HCT116 (cell line): ENCODE measurements around the gene ZNF787. TPM values are rescaled to one million over a fixed set of nuclear protein-coding genes. Genes with fewer than 3 reads are reported as not detected.

Experiments used
- ATAC-seq: fragments of 200-7000 bp; cut with Tn5 transposase; 2 replicates; pipeline ENCODE4 v1.9.1; 2020; ENCODE audit warnings: mild to moderate bottlenecking, moderate library complexity
- BruUV-seq: library from RNA; stranded (reverse); fragments of 400-500 nt; replicated peaks from 2 replicates; lab custom pipeline; 2021; lab: Mats Ljungman, UMichigan
- CTCF ChIA-PET: fragments of 300-600 bp; sonication (Branson Sonifier 250); formaldehyde crosslinking; loops from one replicate; lab custom pipeline; 2021; ENCODE audit warnings: antibody characterized with exemption; lab: Charles Lee
- POLR2A ChIA-PET: fragments of 300-600, 350-600 bp; sonication (Branson Sonifier 250); formaldehyde crosslinking; loops from one replicate; lab custom pipeline; 2021; ENCODE audit warnings: antibody characterized with exemption; lab: Charles Lee
- RAD21 ChIA-PET, 2 experiments: fragments of 300-600 bp; sonication (Branson Sonifier 250); formaldehyde crosslinking; loops; one replicate each; lab custom pipeline; 2023; ENCODE audit warnings: low total read pairs in 2 of 2; ENCODE audit not compliant: uncharacterized antibody in 2 of 2, unreplicated experiment in 2 of 2, low non-redundant PET in 1 of 2; lab: Charles Lee
- DNase-seq: peaks from one replicate; pipeline ENCODE4 v3.0.0-alpha.2; 2010; ENCODE audit warnings: low read depth, low spot score
- H2AFZ ChIP-seq: fragments of 200-600 bp; shearing (Covaris generic), sonication (generic); 2 replicates; pipeline ENCODE4 v1.6.1; 2017; ENCODE audit warnings: low read depth, mixed run types, mixed read lengths, antibody characterized with exemption, low read length; ENCODE audit not compliant: poor library complexity, severe bottlenecking
- H3K27ac ChIP-seq: 2 replicates; pipeline ENCODE4 v1.5.1; 2012; ENCODE audit warnings: low read depth, low read length
- H3K27me3 ChIP-seq: fragments of 200-600 bp; sonication (generic); 2 replicates; pipeline ENCODE4 v1.6.1; 2016; ENCODE audit warnings: mixed run types, low read length, mixed read lengths; ENCODE audit not compliant: insufficient read depth
- H3K36me3 ChIP-seq, 2 experiments: fragments of 200-500 bp in 1 of 2; fragments of 200-600 bp in 1 of 2; sonication (Bioruptor generic) in 1 of 2; sonication (generic) in 1 of 2; 2 replicates each; pipeline versions ENCODE4 v1.5.1 to v1.6.1; 2014 to 2016; ENCODE audit warnings: low read length in 2 of 2, inconsistent platforms in 1 of 2, mixed read lengths in 1 of 2, mixed run types in 1 of 2; ENCODE audit not compliant: insufficient read depth in 2 of 2, control insufficient read depth in 1 of 2
- H3K4me1 ChIP-seq, 2 experiments: fragments of 200-600 bp in 1 of 2; sonication (generic) in 1 of 2; 2 replicates each; pipeline versions ENCODE4 v1.5.1 to v1.6.1; 2012 to 2017; ENCODE audit warnings: low read length in 2 of 2, inconsistent platforms in 1 of 2, mild to moderate bottlenecking in 1 of 2, mixed read lengths in 1 of 2, mixed run types in 1 of 2, moderate library complexity in 1 of 2; ENCODE audit not compliant: insufficient read depth in 2 of 2, control insufficient read depth in 1 of 2
- H3K4me2 ChIP-seq: fragments of 200-600 bp; sonication (generic); 2 replicates; pipeline ENCODE4 v1.6.1; 2017; ENCODE audit warnings: mixed run types, low read length, mixed read lengths
- H3K4me3 ChIP-seq, 2 experiments: fragments of 200-600 bp in 1 of 2; sonication (generic) in 1 of 2; replicated peaks in 1 of 2; 2 replicates each; pipeline ENCODE4 v1.5.1; 2011 to 2016; ENCODE audit warnings: low read length in 2 of 2, control low read depth in 1 of 2, low read depth in 1 of 2, mild to moderate bottlenecking in 1 of 2, mixed read lengths in 1 of 2, mixed run types in 1 of 2
- H3K79me2 ChIP-seq: fragments of 200-600 bp; sonication (generic); 2 replicates; pipeline ENCODE4 v1.6.1; 2017; ENCODE audit warnings: mild to moderate bottlenecking, mixed run types, low read length, moderate library complexity, mixed read lengths; ENCODE audit not compliant: insufficient read depth
- H3K9ac ChIP-seq: fragments of 200-600 bp; sonication (generic); 2 replicates; pipeline ENCODE4 v1.6.1; 2016; ENCODE audit warnings: low read length, mixed read lengths
- H3K9me2 ChIP-seq: fragments of 200-600 bp; sonication (generic), shearing (Covaris generic); 2 replicates; pipeline ENCODE4 v1.6.1; 2017; ENCODE audit warnings: mixed run types, mild to moderate bottlenecking, moderate library complexity; ENCODE audit not compliant: insufficient read depth
- H3K9me3 ChIP-seq, 2 experiments: fragments of 200-500 bp in 1 of 2; fragments of 200-600 bp in 1 of 2; sonication (Bioruptor generic) in 1 of 2; sonication (generic) in 1 of 2; 2 replicates each; pipeline ENCODE4 v1.6.1; 2014 to 2017; ENCODE audit warnings: low read length in 2 of 2, mixed read lengths in 2 of 2, inconsistent platforms in 1 of 2, low read depth in 1 of 2, mild to moderate bottlenecking in 1 of 2, mixed run types in 1 of 2, moderate library complexity in 1 of 2; ENCODE audit not compliant: control insufficient read depth in 1 of 2, insufficient read depth in 1 of 2
- H4K20me1 ChIP-seq: fragments of 200-600 bp; sonication (generic), shearing (Covaris generic); 2 replicates; pipeline ENCODE4 v1.6.1; 2017; ENCODE audit warnings: mixed run types, mild to moderate bottlenecking, moderate library complexity; ENCODE audit not compliant: insufficient read depth
- CEBPB ChIP-seq: IDR thresholded peaks from 2 replicates; pipeline ENCODE4 v1.6.1; 2012; ENCODE audit warnings: low read depth
- EGR1 ChIP-seq: IDR thresholded peaks from 2 replicates; pipeline ENCODE4 v1.6.1; 2012; ENCODE audit warnings: low read depth
- ELF1 ChIP-seq: IDR thresholded peaks from 2 replicates; pipeline ENCODE4 v1.6.1; 2012; ENCODE audit warnings: low read depth, borderline replicate concordance
- EZH2phosphoT487 ChIP-seq: fragments of 200-600 bp; IDR thresholded peaks from 2 replicates; pipeline ENCODE4 v1.6.1; 2018; ENCODE audit warnings: antibody characterized with exemption, borderline replicate concordance
- POLR2A ChIP-seq: IDR thresholded peaks from 2 replicates; pipeline ENCODE4 v1.7.0; 2011; ENCODE audit warnings: borderline replicate concordance; ENCODE audit not compliant: insufficient read depth, insufficient read length; ENCODE audit errors: extremely low read depth
- POLR2AphosphoS5 ChIP-seq: IDR thresholded peaks from 2 replicates; pipeline ENCODE4 v1.6.1; 2011; ENCODE audit warnings: mild to moderate bottlenecking, low read depth, low read length, moderate library complexity
- SP1 ChIP-seq: IDR thresholded peaks from 2 replicates; pipeline ENCODE4 v1.6.1; 2012; ENCODE audit warnings: low read depth
- TCF7L2 ChIP-seq: IDR thresholded peaks from 2 replicates; pipeline ENCODE4 v1.7.0; 2011; ENCODE audit warnings: borderline replicate concordance, inconsistent platforms; ENCODE audit not compliant: insufficient read depth, insufficient read length; ENCODE audit errors: extremely low read depth
- YY1 ChIP-seq: IDR thresholded peaks from 2 replicates; pipeline ENCODE4 v1.6.1; 2011; ENCODE audit warnings: low read length, low read depth, moderate library complexity, mild to moderate bottlenecking; ENCODE audit not compliant: insufficient replicate concordance; ENCODE audit errors: extremely low read depth
- ZBTB33 ChIP-seq: IDR thresholded peaks from 2 replicates; pipeline ENCODE4 v1.6.1; 2011; ENCODE audit warnings: mild to moderate bottlenecking, low read length, moderate library complexity; ENCODE audit not compliant: insufficient replicate concordance; ENCODE audit errors: extremely low read depth
- intact Hi-C: fragments of 100-400 bp; cut with micrococcal nuclease; formaldehyde crosslinking; loops from 2 replicates; pipeline ENCODE4 v1.10.0; 2022
- total RNA-seq: library from RNA; stranded (reverse); gene quantifications from one replicate; pipeline ENCODE4 v1.2.1, GENCODE V29; 2021; ENCODE audit not compliant: unreplicated experiment

The ZNF787 gene
- total RNA-seq, 1 experiment from 2014 or later: 40.3 TPM

- Histone ChIP-seq H3K4me2 (peak overlapping the region; percentile 96), H3K36me3 (no peaks in the 10 kb centered on the region), H3K79me2 (no peaks in the 10 kb centered on the region; the same call in 1 of the 2 replicates), H3K4me1 (peaks cover 6 to 12% of the 10 kb centered on the region in 2 experiments), H3K9me2 (no peaks in the 10 kb centered on the region), H4K20me1 (no peaks in the 10 kb centered on the region), H3K27me3 (no peaks in the 10 kb centered on the region), H2AFZ (no peak overlapping the region), H3K9me3 (no peaks in the 10 kb centered on the region), H3K27ac (no peak overlapping the region), H3K9ac (peak overlapping the region; percentile 68), H3K4me3 (peak overlapping the region; percentile 71 to 72)
- ATAC-seq (no peak), DNase-seq (no peak)
- ChIA-PET CTCF (interaction anchor here (1.0 to 1.8 kb wide), 2 partner anchors 30 to 75 kb away, joined by 4 read pairs; no protein-coding TSS in a partner anchor), POLR2A (interaction anchor here (0.7 to 1.3 kb wide), 4 partner anchors 13 to 56 kb away, joined by 4 to 6 read pairs (median 4); partner anchors contain the start of gene ZNF787), RAD21 (no interaction called here)
- no peak for TF ChIP-seq TCF7L2
- TF ChIP-seq CEBPB: no peak
- no TSS peak for BruUV-seq
- intact Hi-C loops: no loop called here
Measured at GRCh38 chr19:56141417-56141993, 20.4 kb upstream of the ZNF787 start.

- Histone ChIP-seq H3K36me3 (no peaks in the 10 kb centered on the region), H3K79me2 (no peaks in the 10 kb centered on the region; the same call in 1 of the 2 replicates), H3K4me2 (peak within 1 kb of the TSS; percentile 96), H3K9me3 (no peaks in the 10 kb centered on the region), H3K9ac (peak within 1 kb of the TSS; percentile 68), H3K4me3 (peak within 1 kb of the TSS; percentile 71 to 72), H3K4me1 (peaks cover 6 to 12% of the 10 kb centered on the region in 2 experiments), H3K9me2 (no peaks in the 10 kb centered on the region), H2AFZ (peak within 1 kb of the TSS; percentile 54), H4K20me1 (no peaks in the 10 kb centered on the region), H3K27me3 (no peaks in the 10 kb centered on the region), H3K27ac (peak within 1 kb of the TSS; percentile 52)
- ChIA-PET CTCF (interaction anchor here (0.7 to 1.8 kb wide), 3 partner anchors 31 to 112 kb away, joined by 3 to 4 read pairs (median 4); no protein-coding TSS in a partner anchor), POLR2A (interaction anchor here (0.7 to 1.3 kb wide), 4 partner anchors 12 to 56 kb away, joined by 4 to 6 read pairs (median 4); partner anchors contain the start of gene ZNF787), RAD21 (no interaction called here)
- TF ChIP-seq EGR1 (no peak), YY1 (peak; percentile 87), POLR2A (no peak), TCF7L2 (peak; percentile 29), POLR2AphosphoS5 (peak; percentile 36; the same call in 1 of the 2 replicates), ZBTB33 (peak; percentile 71), SP1 (peak; percentile 88), ELF1 (no peak; the same call in 1 of the 2 replicates), CEBPB (no peak), EZH2phosphoT487 (no peak)
- BruUV-seq: no TSS peak
- DNase-seq (peak; percentile 96), ATAC-seq (peak; percentile 95)
- intact Hi-C loops: loop anchor here (1.0 kb wide), 2 partner anchors 19 to 174 kb away; partner anchors contain the start of genes ZNF787 and ZSCAN5A
Measured at GRCh38 chr19:56140583-56141416, 19.7 kb upstream of the ZNF787 start, which contains the start of gene ZNF444. Gene ZNF444 (plus strand): TSS chr19:56141287. CDS start chr19:56146912, 5,625 bp downstream.
